NK-92 treated with Interleukin-12 subunit alpha and Interleukin-12 subunit beta, amount 100 ng/mL, for 24 hours (cell line): Measurements from ENCODE around the gene HOXB6.

Experiments
- DNase-seq: peaks from one replicate; lab custom pipeline; 2025; lab: John Stamatoyannopoulos, UW

The HOXB6 gene

GRCh38 chr17:48604770-48605329, at the start of gene HOXB6:
TSS of gene HOXB6 (minus strand) at chr17:48604986. CDS start at chr17:48598150, 6,836 bp downstream.
- DNase-seq, result no peak

GRCh38 chr17:48649741-48650140, 45.0 kb upstream of the HOXB6 start:
- no peak for DNase-seq

GRCh38 chr17:48647963-48648245, 43.1 kb upstream of the HOXB6 start:
- no peak for DNase-seq

GRCh38 chr17:48647103-48647962, 42.5 kb upstream of the HOXB6 start:
- no peak for DNase-seq

- no peak for DNase-seq
Measured at GRCh38 chr17:48646183-48647102, 41.7 kb upstream of the HOXB6 start.

GRCh38 chr17:48645639-48646182, 40.9 kb upstream of the HOXB6 start:
- no peak for DNase-seq

GRCh38 chr17:48644910-48645557, 40.2 kb upstream of the HOXB6 start:
- no peak for DNase-seq

- DNase-seq, result no peak
Measured at GRCh38 chr17:48644159-48644558, 39.4 kb upstream of the HOXB6 start.

- no peak for DNase-seq
Measured at GRCh38 chr17:48643697-48644012, 38.9 kb upstream of the HOXB6 start.

GRCh38 chr17:48642843-48643696, 38.3 kb upstream of the HOXB6 start:
- no peak for DNase-seq

GRCh38 chr17:48642059-48642842, 37.5 kb upstream of the HOXB6 start:
- no peak for DNase-seq

GRCh38 chr17:48641541-48642058, 36.8 kb upstream of the HOXB6 start:
- no peak for DNase-seq

- no peak for DNase-seq
Measured at GRCh38 chr17:48640858-48641180, 36.0 kb upstream of the HOXB6 start.

- DNase-seq, result no peak
Measured at GRCh38 chr17:48639982-48640857, 35.4 kb upstream of the HOXB6 start.

- no peak for DNase-seq
Measured at GRCh38 chr17:48639136-48639535, 34.4 kb upstream of the HOXB6 start.

GRCh38 chr17:48637323-48638260, 32.8 kb upstream of the HOXB6 start:
- no peak for DNase-seq

- DNase-seq, result no peak
Measured at GRCh38 chr17:48636177-48637018, 31.6 kb upstream of the HOXB6 start.
